HL-60 (cell line): ENCODE data around the gene CCDC187.

Experiments
- DNase-seq, 2 experiments: peaks; one replicate each; pipeline ENCODE4 v3.0.0-alpha.2; 2010 to 2020; ENCODE audit warnings: low read depth in 1 of 2, low spot score in 1 of 2
- H3K27ac ChIP-seq: fragments of 250-450 bp; sonication (Bioruptor Pico); replicated peaks from 2 replicates; pipeline ENCODE4 v1.5.1; 2020; ENCODE audit warnings: mild to moderate bottlenecking, moderate library complexity
- H3K27me3 ChIP-seq: fragments of 250-450 bp; sonication (Bioruptor Pico); 2 replicates; pipeline ENCODE4 v1.5.1; 2021; ENCODE audit warnings: mild to moderate bottlenecking, moderate library complexity; ENCODE audit not compliant: insufficient read depth, poor library complexity, severe bottlenecking
- H3K4me3 ChIP-seq: replicated peaks from 2 replicates; pipeline ENCODE4 v1.5.1; 2011; ENCODE audit warnings: mild to moderate bottlenecking, control low read depth, low read length; ENCODE audit not compliant: insufficient read depth
- GABPA ChIP-seq: IDR thresholded peaks from 2 replicates; pipeline ENCODE4 v1.6.1; 2012; ENCODE audit warnings: low read depth
- POLR2AphosphoS5 ChIP-seq: IDR thresholded peaks from 2 replicates; pipeline ENCODE4 v1.6.1; 2012; ENCODE audit warnings: low read depth
- SPI1 ChIP-seq: IDR thresholded peaks from 2 replicates; pipeline ENCODE4 v1.6.1; 2012; ENCODE audit warnings: low read depth, mild to moderate bottlenecking, borderline replicate concordance
- TF ChIP-seq, protein P1 (sequence below): IDR thresholded peaks from 2 replicates; pipeline ENCODE4 v1.6.1; 2012; ENCODE audit warnings: low read depth; ENCODE audit not compliant: insufficient replicate concordance
- TF ChIP-seq, protein P2 (sequence below): IDR thresholded peaks from one replicate; pipeline ENCODE4 v1.5.1; 2011; ENCODE audit warnings: low read length, control low read depth, inconsistent platforms; ENCODE audit not compliant: insufficient read depth

Gene CCDC187

DNA sequence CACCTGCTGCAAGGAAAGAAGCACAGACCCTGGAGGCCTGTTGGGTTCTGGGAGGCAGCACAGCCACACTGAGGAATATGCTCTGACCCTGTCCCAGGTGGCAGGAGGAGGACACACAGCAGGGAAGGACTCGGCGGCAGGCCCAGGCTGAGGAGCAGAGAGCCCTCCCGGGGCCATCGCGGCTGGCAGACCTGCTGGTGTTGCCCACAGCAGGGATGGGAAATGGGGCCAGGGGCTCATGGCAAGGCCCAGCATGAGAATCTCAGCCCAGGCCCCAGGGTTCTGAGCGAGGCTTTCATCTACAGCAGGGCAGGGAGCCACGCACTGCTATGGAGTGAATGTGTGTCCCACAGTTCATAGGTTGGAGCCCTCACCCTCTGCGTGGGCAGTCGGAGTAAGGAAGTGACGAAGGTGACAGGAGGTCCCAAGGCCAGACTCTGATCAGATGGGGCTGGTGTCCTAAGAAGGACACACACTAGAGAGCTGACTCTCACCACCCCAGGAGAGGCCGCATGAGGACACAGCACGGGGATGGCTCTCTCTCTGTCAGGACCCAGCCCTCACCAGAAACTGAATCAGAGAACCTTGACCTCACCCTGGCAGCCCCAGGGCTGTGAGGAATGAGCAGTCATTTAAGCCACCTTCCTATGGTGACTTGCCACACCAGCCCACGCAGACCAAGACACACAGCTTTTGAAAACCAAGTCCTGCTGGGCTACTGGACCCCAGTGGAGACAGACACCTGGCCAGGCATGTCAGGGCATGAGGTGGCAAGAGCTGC is 13.2 kb upstream of the CCDC187 start:
- TF ChIP-seq POLR2AphosphoS5 = no peak
- no peak for TF ChIP-seq GABPA
- no peak for TF ChIP-seq SPI1
- TF ChIP-seq, protein P1, sequence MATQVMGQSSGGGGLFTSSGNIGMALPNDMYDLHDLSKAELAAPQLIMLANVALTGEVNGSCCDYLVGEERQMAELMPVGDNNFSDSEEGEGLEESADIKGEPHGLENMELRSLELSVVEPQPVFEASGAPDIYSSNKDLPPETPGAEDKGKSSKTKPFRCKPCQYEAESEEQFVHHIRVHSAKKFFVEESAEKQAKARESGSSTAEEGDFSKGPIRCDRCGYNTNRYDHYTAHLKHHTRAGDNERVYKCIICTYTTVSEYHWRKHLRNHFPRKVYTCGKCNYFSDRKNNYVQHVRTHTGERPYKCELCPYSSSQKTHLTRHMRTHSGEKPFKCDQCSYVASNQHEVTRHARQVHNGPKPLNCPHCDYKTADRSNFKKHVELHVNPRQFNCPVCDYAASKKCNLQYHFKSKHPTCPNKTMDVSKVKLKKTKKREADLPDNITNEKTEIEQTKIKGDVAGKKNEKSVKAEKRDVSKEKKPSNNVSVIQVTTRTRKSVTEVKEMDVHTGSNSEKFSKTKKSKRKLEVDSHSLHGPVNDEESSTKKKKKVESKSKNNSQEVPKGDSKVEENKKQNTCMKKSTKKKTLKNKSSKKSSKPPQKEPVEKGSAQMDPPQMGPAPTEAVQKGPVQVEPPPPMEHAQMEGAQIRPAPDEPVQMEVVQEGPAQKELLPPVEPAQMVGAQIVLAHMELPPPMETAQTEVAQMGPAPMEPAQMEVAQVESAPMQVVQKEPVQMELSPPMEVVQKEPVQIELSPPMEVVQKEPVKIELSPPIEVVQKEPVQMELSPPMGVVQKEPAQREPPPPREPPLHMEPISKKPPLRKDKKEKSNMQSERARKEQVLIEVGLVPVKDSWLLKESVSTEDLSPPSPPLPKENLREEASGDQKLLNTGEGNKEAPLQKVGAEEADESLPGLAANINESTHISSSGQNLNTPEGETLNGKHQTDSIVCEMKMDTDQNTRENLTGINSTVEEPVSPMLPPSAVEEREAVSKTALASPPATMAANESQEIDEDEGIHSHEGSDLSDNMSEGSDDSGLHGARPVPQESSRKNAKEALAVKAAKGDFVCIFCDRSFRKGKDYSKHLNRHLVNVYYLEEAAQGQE = no peak
- TF ChIP-seq, protein P2, sequence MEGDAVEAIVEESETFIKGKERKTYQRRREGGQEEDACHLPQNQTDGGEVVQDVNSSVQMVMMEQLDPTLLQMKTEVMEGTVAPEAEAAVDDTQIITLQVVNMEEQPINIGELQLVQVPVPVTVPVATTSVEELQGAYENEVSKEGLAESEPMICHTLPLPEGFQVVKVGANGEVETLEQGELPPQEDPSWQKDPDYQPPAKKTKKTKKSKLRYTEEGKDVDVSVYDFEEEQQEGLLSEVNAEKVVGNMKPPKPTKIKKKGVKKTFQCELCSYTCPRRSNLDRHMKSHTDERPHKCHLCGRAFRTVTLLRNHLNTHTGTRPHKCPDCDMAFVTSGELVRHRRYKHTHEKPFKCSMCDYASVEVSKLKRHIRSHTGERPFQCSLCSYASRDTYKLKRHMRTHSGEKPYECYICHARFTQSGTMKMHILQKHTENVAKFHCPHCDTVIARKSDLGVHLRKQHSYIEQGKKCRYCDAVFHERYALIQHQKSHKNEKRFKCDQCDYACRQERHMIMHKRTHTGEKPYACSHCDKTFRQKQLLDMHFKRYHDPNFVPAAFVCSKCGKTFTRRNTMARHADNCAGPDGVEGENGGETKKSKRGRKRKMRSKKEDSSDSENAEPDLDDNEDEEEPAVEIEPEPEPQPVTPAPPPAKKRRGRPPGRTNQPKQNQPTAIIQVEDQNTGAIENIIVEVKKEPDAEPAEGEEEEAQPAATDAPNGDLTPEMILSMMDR = no peak
- Histone ChIP-seq H3K27me3 (peaks cover under 1% of the 10 kb centered on the region), H3K4me3 (no peak overlapping the region), H3K27ac (no peak overlapping the region)
- DNase-seq = no peak

DNA sequence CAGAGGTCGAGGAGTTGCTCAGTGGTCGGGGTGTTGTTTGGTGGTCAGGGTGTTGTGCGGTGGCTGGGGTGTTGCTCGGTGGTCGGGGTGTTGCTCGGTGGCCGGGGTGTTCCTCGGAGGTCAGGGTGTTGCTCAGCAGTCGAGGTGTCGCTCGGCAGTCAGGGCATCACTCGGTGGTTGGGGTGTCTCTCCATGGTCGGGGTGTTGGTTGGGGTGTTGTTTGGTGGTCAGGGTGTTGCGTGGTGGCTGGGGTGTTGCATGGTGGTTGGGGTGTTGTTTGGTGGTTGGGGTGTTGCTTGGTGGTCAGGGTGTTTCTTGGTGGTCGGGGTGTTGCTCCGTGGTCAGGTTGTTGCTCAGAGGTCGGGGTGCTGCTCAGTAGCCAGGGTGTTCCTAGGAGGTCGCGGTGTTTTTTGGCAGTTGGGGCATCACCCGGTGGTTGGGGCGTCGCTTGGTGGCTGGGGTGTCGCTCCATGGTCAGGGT is 12.4 kb upstream of the CCDC187 start:
- H3K27me3 ChIP-seq = no peaks in the 10 kb centered on the region
- DNase-seq = no peak
- no peak for TF ChIP-seq POLR2AphosphoS5
- TF ChIP-seq SPI1 = no peak
- TF ChIP-seq, protein P1 = no peak
- TF ChIP-seq, protein P2 = no peak
- no peak for TF ChIP-seq GABPA
- no peak overlapping the region for H3K4me3 ChIP-seq
- H3K27ac ChIP-seq = no peak overlapping the region

DNA sequence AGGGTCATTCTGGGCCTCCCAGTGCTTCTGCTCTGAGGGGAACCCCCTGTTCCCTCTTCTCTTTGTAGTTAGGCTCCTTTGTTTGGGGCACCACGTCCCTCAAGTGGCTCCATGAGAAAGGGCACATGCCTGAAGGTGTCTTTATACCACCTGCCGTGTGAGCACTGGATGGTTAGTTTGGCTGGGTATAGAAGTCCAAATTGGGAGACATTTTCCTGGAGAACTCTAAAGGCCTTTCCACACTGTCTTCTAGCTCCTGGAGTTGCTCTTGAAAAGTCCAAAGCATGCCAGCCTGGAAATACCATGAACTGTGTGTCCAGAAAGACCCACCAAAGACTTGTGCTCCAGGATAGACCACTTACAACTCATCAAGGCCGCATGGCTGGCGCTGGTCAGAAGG is 11.1 kb upstream of the CCDC187 start:
- Histone ChIP-seq H3K4me3 (no peak overlapping the region), H3K27me3 (no peaks in the 10 kb centered on the region), H3K27ac (no peak overlapping the region)
- TF ChIP-seq POLR2AphosphoS5 = no peak
- TF ChIP-seq, protein P2 = no peak
- TF ChIP-seq SPI1 = no peak
- DNase-seq = no peak

DNA sequence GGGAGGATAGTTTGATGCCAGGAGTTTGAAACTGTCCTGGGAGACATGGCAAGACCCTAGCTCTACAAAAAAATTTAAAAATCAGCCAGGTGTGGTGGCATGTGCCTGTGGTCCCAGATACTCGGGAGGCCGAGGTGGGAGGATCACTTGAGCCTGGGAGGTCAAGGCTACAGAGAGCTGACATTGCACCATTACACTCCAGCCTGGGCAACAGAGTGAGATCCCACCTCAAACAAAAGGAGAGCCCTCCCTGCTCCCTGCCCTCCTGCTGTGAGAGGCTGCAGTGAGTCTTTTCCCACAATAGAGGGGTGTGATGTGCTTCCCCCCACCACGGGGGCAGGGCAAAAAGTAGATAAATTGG is 10.1 kb upstream of the CCDC187 start:
- no peak for TF ChIP-seq SPI1
- TF ChIP-seq, protein P1 = no peak
- TF ChIP-seq, protein P2 = no peak
- no peak for TF ChIP-seq GABPA
- no peak for TF ChIP-seq POLR2AphosphoS5
- Histone ChIP-seq H3K27me3 (no peaks in the 10 kb centered on the region), H3K4me3 (no peak overlapping the region), H3K27ac (no peak overlapping the region)
- DNase-seq = no peak
